Ectodermal cell (in vitro differentiated cells): Measurements from ENCODE around the gene CLDND1.

ENCODE experiments used
- H3K27ac ChIP-seq: 2 replicates; pipeline ENCODE4 v1.7.0; 2013; ENCODE audit warnings: mild to moderate bottlenecking, low read depth, low read length; ENCODE audit not compliant: insufficient read depth, poor library complexity, severe bottlenecking
- H3K27me3 ChIP-seq: 2 replicates; pipeline ENCODE4 v1.7.0; 2013; ENCODE audit warnings: mild to moderate bottlenecking, low read length; ENCODE audit not compliant: insufficient read depth, control insufficient read depth, poor library complexity, severe bottlenecking
- H3K36me3 ChIP-seq: one replicate; pipeline ENCODE4 v1.7.0; 2013; ENCODE audit warnings: low read length; ENCODE audit not compliant: control insufficient read depth, insufficient read depth
- H3K4me1 ChIP-seq: one replicate; pipeline ENCODE4 v1.7.0; 2013; ENCODE audit warnings: low read length; ENCODE audit not compliant: control insufficient read depth, insufficient read depth
- H3K4me3 ChIP-seq: 2 replicates; pipeline ENCODE4 v1.7.0; 2013; ENCODE audit warnings: low read depth, low read length, control low read depth; ENCODE audit not compliant: insufficient read depth
- H3K9me3 ChIP-seq: 2 replicates; pipeline ENCODE4 v1.7.0; 2013; ENCODE audit warnings: mild to moderate bottlenecking, low read length, moderate library complexity; ENCODE audit not compliant: control insufficient read depth
- WGBS, 2 experiments: methylation state at CpG; one replicate each; pipeline ENCODE4 v1.1.7; 2013; ENCODE audit warnings: missing lambda C conversion rate in 2 of 2; 5-methylcytosine and 5-hydroxymethylcytosine counted together

The CLDND1 gene

DNA sequence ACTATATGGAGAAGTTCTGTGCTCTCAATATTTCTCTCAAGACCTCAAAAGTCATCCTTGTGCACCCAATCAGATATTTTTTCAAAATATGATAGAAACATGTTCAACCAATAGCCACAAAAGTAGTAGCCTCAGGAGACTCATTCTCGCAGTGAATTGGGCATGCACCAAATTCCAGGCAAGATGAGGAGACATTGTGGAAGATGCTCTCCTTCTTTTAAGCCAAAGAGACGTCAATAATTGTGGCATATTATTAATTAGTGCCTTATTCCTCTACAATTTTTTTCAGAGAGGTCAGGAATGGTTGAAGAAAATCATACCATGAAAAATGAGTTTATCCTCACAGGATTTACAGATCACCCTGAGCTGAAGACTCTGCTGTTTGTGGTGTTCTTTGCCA lies 25.3 kb downstream of the CLDND1 start, which contains the start of gene OR5K2:
Gene OR5K2 (plus strand): TSS at position 301 of the 400 bp plus-strand sequence. CDS start 0 bp downstream, at position 301.
- no peaks in the 10 kb centered on the region for H3K4me1 ChIP-seq
- no peak within 1 kb of the TSS for H3K27ac ChIP-seq
- H3K9me3 ChIP-seq, result no peaks in the 10 kb centered on the region
- 100% methylated on average over 1 to 2 of the region's 2 CpGs for WGBS, 2 experiments
- H3K36me3 ChIP-seq, result no peaks in the 10 kb centered on the region
- H3K4me3 ChIP-seq, result no peak within 1 kb of the TSS
- no peaks in the 10 kb centered on the region for H3K27me3 ChIP-seq

- Histone ChIP-seq H3K27ac (no peak overlapping the region), H3K4me1 (no peaks in the 10 kb centered on the region), H3K27me3 (no peaks in the 10 kb centered on the region), H3K9me3 (no peaks in the 10 kb centered on the region), H3K36me3 (no peaks in the 10 kb centered on the region), H3K4me3 (no peak overlapping the region)
- 88 to 89% methylated on average over 2 to 3 of the region's 3 CpGs for WGBS, 2 experiments
These were observed 39.1 kb downstream of the CLDND1 start for GRCh38 chr3:98483626-98484025.

- WGBS, 2 experiments, result 83 to 87% methylated on average over 3 of the region's 3 CpGs
- no peak overlapping the region for H3K4me3 ChIP-seq
- H3K36me3 ChIP-seq, result no peaks in the 10 kb centered on the region
- H3K27ac ChIP-seq, result no peak overlapping the region
- no peaks in the 10 kb centered on the region for H3K27me3 ChIP-seq
- H3K9me3 ChIP-seq, result no peaks in the 10 kb centered on the region
- H3K4me1 ChIP-seq, result no peaks in the 10 kb centered on the region
These were observed 39.8 kb downstream of the CLDND1 start for GRCh38 chr3:98482717-98483482.
